Ishikawa (cell line): ENCODE results near the gene RPS6KA5.

Source experiments
- CEBPB ChIP-seq: IDR thresholded peaks from 2 replicates; pipeline ENCODE4 v1.6.1; 2012
- CREB1 ChIP-seq: IDR thresholded peaks from 2 replicates; pipeline ENCODE4 v1.6.1; 2012; ENCODE audit warnings: low read depth
- EGR1 ChIP-seq: IDR thresholded peaks from 2 replicates; pipeline ENCODE4 v1.6.1; 2012
- EP300 ChIP-seq: IDR thresholded peaks from 2 replicates; pipeline ENCODE4 v1.6.1; 2012; ENCODE audit warnings: borderline replicate concordance
- FOXM1 ChIP-seq: IDR thresholded peaks from 2 replicates; pipeline ENCODE4 v1.6.1; 2012; ENCODE audit warnings: low read depth, borderline replicate concordance
- MAX ChIP-seq: IDR thresholded peaks from 2 replicates; pipeline ENCODE4 v1.6.1; 2012
- NFIC ChIP-seq: IDR thresholded peaks from 2 replicates; pipeline ENCODE4 v1.6.1; 2012
- RAD21 ChIP-seq: IDR thresholded peaks from 2 replicates; pipeline ENCODE4 v1.6.1; 2012; ENCODE audit warnings: low read depth
- REST ChIP-seq: IDR thresholded peaks from 2 replicates; pipeline ENCODE4 v1.6.1; 2012; ENCODE audit warnings: low read depth, mild to moderate bottlenecking
- TAF1 ChIP-seq: IDR thresholded peaks from 2 replicates; pipeline ENCODE4 v1.6.1; 2012; ENCODE audit warnings: low read depth, mild to moderate bottlenecking
- TCF12 ChIP-seq: IDR thresholded peaks from 2 replicates; pipeline ENCODE4 v1.6.1; 2012; ENCODE audit warnings: low read depth
- TEAD4 ChIP-seq: IDR thresholded peaks from 2 replicates; pipeline ENCODE4 v1.6.1; 2012
- YY1 ChIP-seq: IDR thresholded peaks from 2 replicates; pipeline ENCODE4 v1.6.1; 2012; ENCODE audit warnings: low read depth
- ZBTB7A ChIP-seq: IDR thresholded peaks from 2 replicates; pipeline ENCODE4 v1.6.1; 2012; ENCODE audit warnings: low read depth
- TF ChIP-seq, protein P1 (sequence below): IDR thresholded peaks from 2 replicates; pipeline ENCODE4 v1.6.1; 2012

Gene RPS6KA5

DNA sequence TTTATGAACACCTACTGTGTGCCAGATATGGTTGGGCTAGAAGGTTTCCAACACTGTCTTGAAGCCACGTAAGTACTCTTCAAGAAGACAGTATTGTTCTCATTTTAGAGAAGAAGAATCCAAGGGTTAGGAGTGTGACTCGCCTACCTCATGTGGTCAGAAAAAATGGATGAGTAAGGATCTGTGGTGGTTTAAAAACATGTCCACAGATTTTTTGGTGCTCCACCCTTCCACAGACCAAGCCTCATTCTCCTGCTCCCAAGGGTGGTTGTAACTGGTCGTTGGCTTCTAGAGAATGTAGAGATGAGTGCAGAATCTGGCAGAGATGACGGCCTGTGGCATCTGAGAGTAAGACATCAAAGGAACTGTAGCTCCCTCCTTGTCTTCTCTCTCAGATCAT is 213.9 kb downstream of the RPS6KA5 start:
- no peak for TF ChIP-seq RAD21
- TF ChIP-seq YY1: no peak
- no peak for TF ChIP-seq FOXM1
- no peak for TF ChIP-seq TAF1
- TF ChIP-seq REST: no peak
- TF ChIP-seq ZBTB7A: no peak
- no peak for TF ChIP-seq NFIC
- no peak for TF ChIP-seq CREB1

DNA sequence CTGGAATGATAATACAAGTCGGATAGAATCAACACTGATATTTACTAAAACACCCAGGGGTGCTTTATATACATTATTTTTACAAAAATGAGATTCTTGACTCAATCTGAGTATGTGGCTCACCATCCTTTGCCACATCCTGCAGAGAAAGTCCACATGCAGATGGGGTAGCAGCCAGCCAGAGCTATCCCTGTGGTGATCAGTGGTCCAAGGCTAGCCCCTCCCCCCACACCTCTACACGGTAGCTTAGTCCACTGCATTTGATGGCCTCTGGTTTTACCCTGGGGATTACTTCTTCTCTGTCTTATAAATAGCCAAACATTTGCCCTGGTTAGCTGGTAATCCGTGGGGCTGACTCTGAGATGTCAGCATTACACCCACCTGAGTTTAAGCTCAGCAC is 216.1 kb downstream of the RPS6KA5 start:
- TF ChIP-seq NFIC: no peak
- no peak for TF ChIP-seq MAX
- TF ChIP-seq CEBPB: no peak
- no peak for TF ChIP-seq RAD21
- no peak for TF ChIP-seq TEAD4

DNA sequence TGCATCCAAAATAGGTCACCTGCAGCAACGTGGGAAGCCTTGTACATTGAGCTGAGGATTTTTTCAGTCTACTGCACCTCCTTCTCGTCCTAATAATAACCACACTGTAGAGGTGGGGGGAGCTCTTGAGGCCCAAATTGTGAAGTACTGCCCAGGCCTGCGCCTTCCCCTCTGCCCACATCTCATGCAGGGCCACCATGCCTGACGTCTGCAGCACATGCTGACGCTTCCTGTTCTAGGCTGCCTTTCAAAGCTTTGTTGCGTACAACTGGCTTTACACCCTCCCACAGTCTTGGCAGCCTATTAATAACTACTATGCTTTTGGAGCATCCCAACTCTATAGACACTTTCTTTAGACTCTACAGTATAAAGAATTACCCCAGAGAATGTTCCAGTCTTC is 217.7 kb downstream of the RPS6KA5 start:
- TF ChIP-seq TCF12 (no peak), REST (no peak), TAF1 (no peak), ZBTB7A (no peak), RAD21 (no peak), EP300 (no peak), FOXM1 (no peak), EGR1 (no peak), TEAD4 (no peak), CREB1 (no peak), YY1 (no peak), MAX (no peak), NFIC (no peak)
- TF ChIP-seq, protein P1, sequence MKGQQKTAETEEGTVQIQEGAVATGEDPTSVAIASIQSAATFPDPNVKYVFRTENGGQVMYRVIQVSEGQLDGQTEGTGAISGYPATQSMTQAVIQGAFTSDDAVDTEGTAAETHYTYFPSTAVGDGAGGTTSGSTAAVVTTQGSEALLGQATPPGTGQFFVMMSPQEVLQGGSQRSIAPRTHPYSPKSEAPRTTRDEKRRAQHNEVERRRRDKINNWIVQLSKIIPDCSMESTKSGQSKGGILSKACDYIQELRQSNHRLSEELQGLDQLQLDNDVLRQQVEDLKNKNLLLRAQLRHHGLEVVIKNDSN: no peak

DNA sequence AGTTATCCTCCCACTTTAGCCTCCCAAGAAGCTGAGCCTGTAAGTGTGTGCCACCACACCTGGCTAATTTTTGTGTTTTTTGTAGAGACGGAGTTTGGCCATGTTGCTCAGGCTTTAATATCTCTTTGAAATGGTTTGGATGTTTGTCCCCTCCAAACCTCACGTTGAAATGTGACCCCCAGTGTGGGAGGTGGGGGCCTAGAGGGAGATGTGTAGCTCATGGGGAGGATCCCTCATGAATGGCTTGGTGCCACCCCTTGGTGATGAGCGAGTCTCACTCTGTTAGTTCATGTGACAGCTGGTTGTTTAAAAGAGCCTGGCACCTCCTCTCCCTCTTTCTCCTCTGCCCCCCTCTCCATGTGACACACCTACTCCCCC is 220.6 kb downstream of the RPS6KA5 start:
- TF ChIP-seq TEAD4: no peak
- TF ChIP-seq EGR1: no peak
- no peak for TF ChIP-seq MAX
- no peak for TF ChIP-seq REST
- no peak for TF ChIP-seq CEBPB
- no peak for TF ChIP-seq YY1
- no peak for TF ChIP-seq TCF12
- TF ChIP-seq TAF1: no peak
- no peak for TF ChIP-seq ZBTB7A
- TF ChIP-seq CREB1: no peak
- no peak for TF ChIP-seq NFIC
- TF ChIP-seq RAD21: no peak
- no peak for TF ChIP-seq EP300
- no peak for TF ChIP-seq FOXM1

- TF ChIP-seq, protein P1: no peak
Measured at GRCh38 chr14:90839024-90839888, 221.2 kb downstream of the RPS6KA5 start.
